Measurements from ENCODE around the gene APOO. TPM values are rescaled to one million over a fixed set of nuclear protein-coding genes. Genes with fewer than 3 reads are reported as not detected.

APOO gene
- total and polyA plus RNA-seq, 2 of the 13 experiments (the other 11 are each of a cell fraction or from before 2014, with no cell fraction given), result 9.7 to 22.1 TPM

DNA sequence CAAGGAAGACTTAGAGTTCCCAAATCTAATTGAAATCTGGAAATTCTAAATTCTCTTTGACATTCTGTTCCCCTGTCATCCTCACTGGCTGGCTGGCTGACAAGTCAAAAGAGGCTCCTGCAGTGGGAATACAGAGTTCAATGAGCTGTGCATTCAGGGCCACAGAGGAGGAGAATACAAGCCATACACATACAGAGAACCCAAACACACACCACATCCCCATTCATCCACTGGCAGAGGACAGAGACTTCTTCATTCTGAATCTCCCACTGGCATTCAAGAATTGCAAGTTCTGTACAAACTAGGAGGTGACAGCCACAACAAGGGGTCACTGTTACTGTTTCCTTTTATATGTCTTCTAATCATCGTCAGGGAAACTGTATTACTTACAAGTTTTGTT, 75.0 kb downstream of the APOO start:
- no peak for DNase-seq (ENCODE audit: low spot score)
- Histone ChIP-seq H2AFZ (ENCODE audit: low read length) (no peak overlapping the region), H3K27ac (ENCODE audit: extremely low read length, insufficient read depth, low read length) (peak overlapping the region; percentile 6), H3K4me3 (replicated peaks in 1 of 3; ENCODE audit: insufficient read depth in 1 of 3, low read depth in 2 of 3, low read length in 3 of 3) (no peak overlapping the region), H3K79me2 (ENCODE audit: insufficient read depth, low read length) (no peaks in the 10 kb centered on the region), H3K4me2 (ENCODE audit: low read depth, low read length) (no peak overlapping the region), H3K9ac (ENCODE audit: insufficient read depth, low read depth, low read length) (no peak overlapping the region), H3K9me3 (ENCODE audit: low read length) (no peaks in the 10 kb centered on the region), H3K27me3 (ENCODE audit: control insufficient read depth in 1 of 2, insufficient read depth in 2 of 2, low read length in 2 of 2) (no peaks in the 10 kb centered on the region), H3K36me3 (replicated peaks in 1 of 2; ENCODE audit: control insufficient read depth in 1 of 2, insufficient read depth in 2 of 2, low read length in 2 of 2) (no peaks in the 10 kb centered on the region), H4K20me1 (ENCODE audit: insufficient read depth, low read length) (no peaks in the 10 kb centered on the region), H3K4me1 (ENCODE audit: insufficient read depth, low read length) (peaks cover 51% of the 10 kb centered on the region)
- in situ Hi-C loops (cut with HindIII; ENCODE audit: extremely low pct_ligation_motif_present, low pct_unique_long_range_greater_than_20kb) (no loop called here), intact Hi-C loops (cut with micrococcal nuclease; ENCODE audit: unreplicated experiment) (no loop called here)
- no CpG with 5 or more reads among the region's 1 CpG for WGBS (ENCODE audit: low lambda C conversion rate)
- ChIA-PET CTCF (ENCODE audit: low intra/inter-chr PET ratio, low total read pairs) (no interaction called here), POLR2A (no interaction called here)
- FAIRE-seq, result no peak
- no TSS peak for BruUV-seq (replicated peaks)
- TF ChIP-seq, protein P1, sequence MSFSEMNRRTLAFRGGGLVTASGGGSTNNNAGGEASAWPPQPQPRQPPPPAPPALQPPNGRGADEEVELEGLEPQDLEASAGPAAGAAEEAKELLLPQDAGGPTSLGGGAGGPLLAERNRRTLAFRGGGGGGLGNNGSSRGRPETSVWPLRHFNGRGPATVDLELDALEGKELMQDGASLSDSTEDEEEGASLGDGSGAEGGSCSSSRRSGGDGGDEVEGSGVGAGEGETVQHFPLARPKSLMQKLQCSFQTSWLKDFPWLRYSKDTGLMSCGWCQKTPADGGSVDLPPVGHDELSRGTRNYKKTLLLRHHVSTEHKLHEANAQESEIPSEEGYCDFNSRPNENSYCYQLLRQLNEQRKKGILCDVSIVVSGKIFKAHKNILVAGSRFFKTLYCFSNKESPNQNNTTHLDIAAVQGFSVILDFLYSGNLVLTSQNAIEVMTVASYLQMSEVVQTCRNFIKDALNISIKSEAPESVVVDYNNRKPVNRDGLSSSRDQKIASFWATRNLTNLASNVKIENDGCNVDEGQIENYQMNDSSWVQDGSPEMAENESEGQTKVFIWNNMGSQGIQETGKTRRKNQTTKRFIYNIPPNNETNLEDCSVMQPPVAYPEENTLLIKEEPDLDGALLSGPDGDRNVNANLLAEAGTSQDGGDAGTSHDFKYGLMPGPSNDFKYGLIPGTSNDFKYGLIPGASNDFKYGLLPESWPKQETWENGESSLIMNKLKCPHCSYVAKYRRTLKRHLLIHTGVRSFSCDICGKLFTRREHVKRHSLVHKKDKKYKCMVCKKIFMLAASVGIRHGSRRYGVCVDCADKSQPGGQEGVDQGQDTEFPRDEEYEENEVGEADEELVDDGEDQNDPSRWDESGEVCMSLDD (CRISPR knock-in tag; IDR thresholded peaks at IDR 0.05; ENCODE audit: borderline replicate concordance), result no peak
- TF ChIP-seq ELF1 (CRISPR knock-in tag; IDR thresholded peaks at IDR 0.05), result no peak
- TF ChIP-seq, protein P2, sequence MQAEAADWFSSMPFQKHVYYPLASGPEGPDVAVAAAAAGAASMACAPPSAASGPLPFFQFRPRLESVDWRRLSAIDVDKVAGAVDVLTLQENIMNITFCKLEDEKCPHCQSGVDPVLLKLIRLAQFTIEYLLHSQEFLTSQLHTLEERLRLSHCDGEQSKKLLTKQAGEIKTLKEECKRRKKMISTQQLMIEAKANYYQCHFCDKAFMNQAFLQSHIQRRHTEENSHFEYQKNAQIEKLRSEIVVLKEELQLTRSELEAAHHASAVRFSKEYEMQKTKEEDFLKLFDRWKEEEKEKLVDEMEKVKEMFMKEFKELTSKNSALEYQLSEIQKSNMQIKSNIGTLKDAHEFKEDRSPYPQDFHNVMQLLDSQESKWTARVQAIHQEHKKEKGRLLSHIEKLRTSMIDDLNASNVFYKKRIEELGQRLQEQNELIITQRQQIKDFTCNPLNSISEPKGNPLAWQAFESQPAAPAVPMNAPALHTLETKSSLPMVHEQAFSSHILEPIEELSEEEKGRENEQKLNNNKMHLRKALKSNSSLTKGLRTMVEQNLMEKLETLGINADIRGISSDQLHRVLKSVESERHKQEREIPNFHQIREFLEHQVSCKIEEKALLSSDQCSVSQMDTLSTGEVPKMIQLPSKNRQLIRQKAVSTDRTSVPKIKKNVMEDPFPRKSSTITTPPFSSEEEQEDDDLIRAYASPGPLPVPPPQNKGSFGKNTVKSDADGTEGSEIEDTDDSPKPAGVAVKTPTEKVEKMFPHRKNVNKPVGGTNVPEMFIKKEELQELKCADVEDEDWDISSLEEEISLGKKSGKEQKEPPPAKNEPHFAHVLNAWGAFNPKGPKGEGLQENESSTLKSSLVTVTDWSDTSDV (CRISPR knock-in tag; IDR thresholded peaks at IDR 0.05), result no peak
- TF ChIP-seq DMAP1 (CRISPR knock-in tag; IDR thresholded peaks at IDR 0.05), result no peak
- no peak for TF ChIP-seq NFE2L1 (CRISPR knock-in tag; IDR thresholded peaks at IDR 0.05; ENCODE audit: borderline replicate concordance)
- no peak for TF ChIP-seq CBX5 (CRISPR knock-in tag; IDR thresholded peaks at IDR 0.05; ENCODE audit: borderline replicate concordance)
- no peak for TF ChIP-seq MTF2 (CRISPR knock-in tag; IDR thresholded peaks at IDR 0.05; ENCODE audit: borderline replicate concordance)
- TF ChIP-seq ZNF138 (CRISPR knock-in tag; IDR thresholded peaks at IDR 0.05; ENCODE audit: low read depth), result no peak
- no peak for TF ChIP-seq ZNF543 (CRISPR knock-in tag; IDR thresholded peaks at IDR 0.05)
- TF ChIP-seq TARDBP (CRISPR knock-in tag; IDR thresholded peaks at IDR 0.05), result no peak
- no peak for ATAC-seq
